Neural cell (in vitro differentiated cells): ENCODE results near the gene MEF2D. TPM values are rescaled to one million over a fixed set of nuclear protein-coding genes. Genes with fewer than 3 reads are reported as not detected.

ENCODE experiments used
- H2AFZ ChIP-seq: fragments of 200-600, 300-800 bp; sonication (generic), shearing (Covaris generic); 2 replicates; pipeline ENCODE4 v1.6.0; 2014; ENCODE audit warnings: low read depth, mild to moderate bottlenecking, antibody characterized with exemption, low read length, moderate library complexity
- H3F3A ChIP-seq: fragments of 200-600 bp; shearing (Covaris generic); 2 replicates; pipeline ENCODE4 v1.6.1; 2016; ENCODE audit warnings: mild to moderate bottlenecking, moderate library complexity, mixed read lengths, antibody characterized with exemption, low read length; ENCODE audit not compliant: insufficient read depth, poor library complexity, severe bottlenecking
- H3K27ac ChIP-seq: fragments of 200-600, 300-800 bp; sonication (generic), shearing (Covaris generic); 2 replicates; pipeline ENCODE4 v1.5.1; 2014; ENCODE audit warnings: mild to moderate bottlenecking, low read length, moderate library complexity
- H3K27me3 ChIP-seq: fragments of 300-800, 200-600 bp; sonication (generic), shearing (Covaris generic); 2 replicates; pipeline ENCODE4 v1.6.0; 2014; ENCODE audit warnings: mild to moderate bottlenecking, low read depth, low read length, moderate library complexity; ENCODE audit not compliant: insufficient read depth
- H3K36me3 ChIP-seq: fragments of 300-800, 200-600 bp; sonication (generic), shearing (Covaris generic); 2 replicates; pipeline ENCODE4 v1.5.1; 2014; ENCODE audit warnings: mild to moderate bottlenecking, antibody characterized with exemption, low read length, moderate library complexity; ENCODE audit not compliant: insufficient read depth
- H3K4me2 ChIP-seq: fragments of 300-800, 200-600 bp; sonication (generic), shearing (Covaris generic); 2 replicates; pipeline ENCODE4 v1.6.0; 2014; ENCODE audit warnings: mild to moderate bottlenecking, low read length
- H3K4me3 ChIP-seq: fragments of 300-800, 200-600 bp; sonication (generic), shearing (Covaris generic); 2 replicates; pipeline ENCODE4 v1.5.1; 2014; ENCODE audit warnings: mild to moderate bottlenecking, low read length, moderate library complexity
- H3K79me2 ChIP-seq: fragments of 200-600 bp; shearing (Covaris generic); replicated peaks from 2 replicates; pipeline ENCODE4 v1.6.0; 2014; ENCODE audit warnings: mild to moderate bottlenecking, low read length, moderate library complexity; ENCODE audit not compliant: insufficient read depth
- H3K9ac ChIP-seq: fragments of 300-800, 200-600 bp; sonication (generic), shearing (Covaris generic); 2 replicates; pipeline ENCODE4 v1.6.1; 2016; ENCODE audit warnings: mild to moderate bottlenecking, low read length, mixed read lengths
- H3K9me2 ChIP-seq: fragments of 200-600 bp; shearing (Covaris generic); 2 replicates; pipeline ENCODE4 v1.6.1; 2016; ENCODE audit warnings: mild to moderate bottlenecking, low read length, mixed read lengths; ENCODE audit not compliant: insufficient read depth
- H3K9me3 ChIP-seq: fragments of 200-600, 300-800 bp; sonication (generic), shearing (Covaris generic); 2 replicates; pipeline ENCODE4 v1.6.1; 2016; ENCODE audit warnings: mild to moderate bottlenecking, mixed run types, low read length, moderate library complexity, mixed read lengths
- H4K20me1 ChIP-seq: fragments of 200-600 bp; shearing (Covaris generic); 2 replicates; pipeline ENCODE4 v1.6.1; 2016; ENCODE audit warnings: mild to moderate bottlenecking, mixed run types; ENCODE audit not compliant: insufficient read depth
- EP300 ChIP-seq: fragments of 450-650 bp; conservative IDR thresholded peaks from 2 replicates; pipeline ENCODE4 v1.6.1; 2014; ENCODE audit warnings: antibody characterized with exemption, mild to moderate bottlenecking, moderate library complexity; ENCODE audit not compliant: poor library complexity, severe bottlenecking
- EZH2 ChIP-seq: fragments of 200-600, 300-800 bp; shearing (Covaris generic), sonication (generic); IDR thresholded peaks from 2 replicates; pipeline ENCODE4 v1.6.1; 2014; ENCODE audit warnings: antibody characterized with exemption, low read length, borderline replicate concordance, mild to moderate bottlenecking; ENCODE audit not compliant: insufficient read depth, poor library complexity, severe bottlenecking
- MXI1 ChIP-seq: fragments of 450-650 bp; conservative IDR thresholded peaks from 2 replicates; pipeline ENCODE4 v1.6.1; 2014; ENCODE audit warnings: antibody characterized with exemption, mild to moderate bottlenecking; ENCODE audit not compliant: poor library complexity, severe bottlenecking
- POLR2AphosphoS5 ChIP-seq: IDR thresholded peaks from 2 replicates; pipeline ENCODE4 v1.6.1; 2012
- RAD21 ChIP-seq: fragments of 450-650 bp; conservative IDR thresholded peaks from 2 replicates; pipeline ENCODE4 v1.6.1; 2014; ENCODE audit warnings: antibody characterized with exemption, mild to moderate bottlenecking, moderate library complexity
- SMC3 ChIP-seq: fragments of 450-650 bp; conservative IDR thresholded peaks from 2 replicates; pipeline ENCODE4 v1.6.1; 2014; ENCODE audit warnings: antibody characterized with exemption, mild to moderate bottlenecking, moderate library complexity; ENCODE audit not compliant: poor library complexity
- TAF1 ChIP-seq: IDR thresholded peaks from 2 replicates; pipeline ENCODE4 v1.6.1; 2012; ENCODE audit warnings: low read depth
- polyA plus RNA-seq: library from polyadenylated mRNA; depleted of rRNA; stranded (reverse); fragments of >200 nt; gene quantifications from 2 replicates; pipeline ENCODE4 v1.2.3, GENCODE V29; 2014
- TF ChIP-seq, protein P1 (sequence below): IDR thresholded peaks from 2 replicates; pipeline ENCODE4 v1.6.1; 2012; ENCODE audit warnings: borderline replicate concordance
- TF ChIP-seq, protein P2 (sequence below): fragments of 450-650 bp; IDR thresholded peaks from 2 replicates; pipeline ENCODE4 v1.5.1; 2014; ENCODE audit warnings: antibody characterized with exemption, mild to moderate bottlenecking, moderate library complexity; ENCODE audit not compliant: poor library complexity, severe bottlenecking

MEF2D gene
- polyA plus RNA-seq, 1 donor from 2014 or later: 4.7 TPM

DNA sequence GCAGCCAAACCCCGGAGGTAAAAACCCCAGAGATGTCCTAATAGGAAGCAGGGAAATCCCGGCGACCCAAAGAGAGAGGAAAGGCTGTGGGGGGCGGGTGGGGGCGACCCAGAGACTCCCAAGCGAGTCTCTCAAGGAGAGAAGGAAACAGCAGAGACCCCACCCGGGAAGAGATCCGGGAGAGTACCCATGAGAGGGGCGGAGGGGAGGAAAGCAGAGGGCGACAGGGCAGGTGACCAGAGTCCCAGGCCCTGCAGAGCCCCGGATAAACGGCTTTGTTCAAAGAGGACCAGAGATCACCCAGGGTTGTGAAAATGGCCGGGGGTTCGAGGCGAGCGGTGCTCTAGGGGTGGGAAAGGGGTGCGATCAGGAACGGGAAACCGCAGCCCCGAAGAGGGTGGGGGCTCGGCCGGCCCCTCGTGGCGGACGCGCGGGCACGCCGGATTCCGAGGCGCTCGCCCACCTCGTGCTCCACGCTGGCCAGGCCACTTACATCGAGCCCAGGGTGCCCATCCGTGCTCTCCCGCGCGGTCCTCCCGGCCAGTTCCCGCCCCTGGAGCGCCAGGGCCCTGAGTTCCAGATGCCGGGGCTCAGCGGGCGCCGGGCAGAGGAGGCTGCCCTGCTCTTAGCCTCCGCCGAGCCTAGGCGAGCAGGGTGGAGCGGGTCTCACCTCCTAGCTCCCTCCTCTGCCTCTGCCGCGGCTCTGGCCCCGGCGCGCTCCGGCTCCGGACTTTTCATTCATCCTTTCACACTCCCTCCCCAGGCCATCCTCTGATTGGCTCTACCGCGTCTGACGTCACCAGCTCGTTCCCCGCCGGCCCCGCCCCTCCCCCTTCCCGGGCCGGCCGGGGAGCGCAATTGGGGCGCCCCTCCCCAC lies 79.3 kb downstream of the MEF2D start:
- H2AFZ ChIP-seq: peak overlapping the region; percentile 6
- H3K4me3 ChIP-seq: peak overlapping the region; percentile 77
- peak overlapping the region; percentile 44 for H3K9ac ChIP-seq
- H3K79me2 ChIP-seq: no peaks in the 10 kb centered on the region
- peak overlapping the region; percentile 43 for H3K4me2 ChIP-seq
- H4K20me1 ChIP-seq: no peaks in the 10 kb centered on the region
- TF ChIP-seq EZH2: peak; percentile 18
- TF ChIP-seq EP300: peak; percentile 20
- TF ChIP-seq MXI1: no peak
- TF ChIP-seq POLR2AphosphoS5: peak; percentile 31
- no peak for TF ChIP-seq RAD21
- TF ChIP-seq, protein P1, sequence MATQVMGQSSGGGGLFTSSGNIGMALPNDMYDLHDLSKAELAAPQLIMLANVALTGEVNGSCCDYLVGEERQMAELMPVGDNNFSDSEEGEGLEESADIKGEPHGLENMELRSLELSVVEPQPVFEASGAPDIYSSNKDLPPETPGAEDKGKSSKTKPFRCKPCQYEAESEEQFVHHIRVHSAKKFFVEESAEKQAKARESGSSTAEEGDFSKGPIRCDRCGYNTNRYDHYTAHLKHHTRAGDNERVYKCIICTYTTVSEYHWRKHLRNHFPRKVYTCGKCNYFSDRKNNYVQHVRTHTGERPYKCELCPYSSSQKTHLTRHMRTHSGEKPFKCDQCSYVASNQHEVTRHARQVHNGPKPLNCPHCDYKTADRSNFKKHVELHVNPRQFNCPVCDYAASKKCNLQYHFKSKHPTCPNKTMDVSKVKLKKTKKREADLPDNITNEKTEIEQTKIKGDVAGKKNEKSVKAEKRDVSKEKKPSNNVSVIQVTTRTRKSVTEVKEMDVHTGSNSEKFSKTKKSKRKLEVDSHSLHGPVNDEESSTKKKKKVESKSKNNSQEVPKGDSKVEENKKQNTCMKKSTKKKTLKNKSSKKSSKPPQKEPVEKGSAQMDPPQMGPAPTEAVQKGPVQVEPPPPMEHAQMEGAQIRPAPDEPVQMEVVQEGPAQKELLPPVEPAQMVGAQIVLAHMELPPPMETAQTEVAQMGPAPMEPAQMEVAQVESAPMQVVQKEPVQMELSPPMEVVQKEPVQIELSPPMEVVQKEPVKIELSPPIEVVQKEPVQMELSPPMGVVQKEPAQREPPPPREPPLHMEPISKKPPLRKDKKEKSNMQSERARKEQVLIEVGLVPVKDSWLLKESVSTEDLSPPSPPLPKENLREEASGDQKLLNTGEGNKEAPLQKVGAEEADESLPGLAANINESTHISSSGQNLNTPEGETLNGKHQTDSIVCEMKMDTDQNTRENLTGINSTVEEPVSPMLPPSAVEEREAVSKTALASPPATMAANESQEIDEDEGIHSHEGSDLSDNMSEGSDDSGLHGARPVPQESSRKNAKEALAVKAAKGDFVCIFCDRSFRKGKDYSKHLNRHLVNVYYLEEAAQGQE: no peak
- TF ChIP-seq TAF1: no peak
- no peak for TF ChIP-seq SMC3
- TF ChIP-seq, protein P2, sequence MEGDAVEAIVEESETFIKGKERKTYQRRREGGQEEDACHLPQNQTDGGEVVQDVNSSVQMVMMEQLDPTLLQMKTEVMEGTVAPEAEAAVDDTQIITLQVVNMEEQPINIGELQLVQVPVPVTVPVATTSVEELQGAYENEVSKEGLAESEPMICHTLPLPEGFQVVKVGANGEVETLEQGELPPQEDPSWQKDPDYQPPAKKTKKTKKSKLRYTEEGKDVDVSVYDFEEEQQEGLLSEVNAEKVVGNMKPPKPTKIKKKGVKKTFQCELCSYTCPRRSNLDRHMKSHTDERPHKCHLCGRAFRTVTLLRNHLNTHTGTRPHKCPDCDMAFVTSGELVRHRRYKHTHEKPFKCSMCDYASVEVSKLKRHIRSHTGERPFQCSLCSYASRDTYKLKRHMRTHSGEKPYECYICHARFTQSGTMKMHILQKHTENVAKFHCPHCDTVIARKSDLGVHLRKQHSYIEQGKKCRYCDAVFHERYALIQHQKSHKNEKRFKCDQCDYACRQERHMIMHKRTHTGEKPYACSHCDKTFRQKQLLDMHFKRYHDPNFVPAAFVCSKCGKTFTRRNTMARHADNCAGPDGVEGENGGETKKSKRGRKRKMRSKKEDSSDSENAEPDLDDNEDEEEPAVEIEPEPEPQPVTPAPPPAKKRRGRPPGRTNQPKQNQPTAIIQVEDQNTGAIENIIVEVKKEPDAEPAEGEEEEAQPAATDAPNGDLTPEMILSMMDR: no peak
- H3K27ac ChIP-seq: no peak overlapping the region
- no peaks in the 10 kb centered on the region for H3K9me3 ChIP-seq
- no peaks in the 10 kb centered on the region for H3F3A ChIP-seq
- H3K36me3 ChIP-seq: no peaks in the 10 kb centered on the region
- peaks cover 100% of the 10 kb centered on the region for H3K27me3 ChIP-seq
- H3K9me2 ChIP-seq: no peaks in the 10 kb centered on the region

DNA sequence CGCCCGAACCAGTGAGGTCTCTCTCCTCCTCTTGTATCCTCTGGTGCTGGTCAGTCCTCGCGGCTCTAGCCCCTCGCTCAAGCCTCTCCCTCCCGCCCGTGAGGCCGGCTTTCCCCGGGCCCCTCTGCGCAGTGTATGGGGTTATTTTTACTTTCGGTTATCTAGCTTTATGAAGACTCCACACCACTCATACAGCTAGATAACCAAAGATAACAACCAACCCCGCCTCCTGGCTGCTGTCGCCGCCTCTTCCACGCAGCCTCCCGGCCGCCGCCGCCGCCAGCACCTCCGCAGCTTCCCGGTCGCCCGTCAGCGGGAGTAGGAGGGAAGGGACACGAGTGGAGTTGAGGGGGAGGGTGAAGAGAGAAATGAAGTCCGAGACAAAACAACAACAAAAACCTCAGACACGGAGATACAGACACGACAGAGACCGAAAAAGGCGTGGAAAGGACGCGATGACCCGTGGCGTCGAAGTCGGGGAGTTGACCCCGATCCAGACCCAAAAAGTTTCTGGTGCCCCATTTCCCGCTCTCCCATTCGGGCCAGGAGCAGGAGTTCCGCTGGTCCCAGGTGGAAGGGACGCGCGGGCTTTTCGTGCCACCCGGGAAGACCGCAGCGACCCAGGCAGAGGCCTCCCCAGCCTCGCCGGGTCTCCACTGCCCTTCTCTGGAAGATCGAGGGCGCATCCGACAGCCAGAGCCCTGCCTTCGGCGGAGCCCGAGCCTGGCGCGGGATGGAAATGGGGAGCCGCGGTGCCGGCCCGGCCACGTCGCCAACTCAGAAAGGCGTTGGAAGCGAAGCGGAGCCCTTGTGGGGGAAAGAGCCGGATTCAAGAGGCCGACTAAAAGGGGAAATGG lies 80.1 kb downstream of the MEF2D start:
- H3K9ac ChIP-seq: peak overlapping the region; percentile 44
- no peaks in the 10 kb centered on the region for H3K9me3 ChIP-seq
- no peaks in the 10 kb centered on the region for H4K20me1 ChIP-seq
- no peaks in the 10 kb centered on the region for H3K36me3 ChIP-seq
- no peaks in the 10 kb centered on the region for H3K9me2 ChIP-seq
- no peak overlapping the region for H3K4me2 ChIP-seq
- H3K27ac ChIP-seq: no peak overlapping the region
- H3K79me2 ChIP-seq: no peaks in the 10 kb centered on the region
- TF ChIP-seq SMC3 (no peak), EZH2 (peak; percentile 75), MXI1 (no peak)
- peaks cover 100% of the 10 kb centered on the region for H3K27me3 ChIP-seq
- H3F3A ChIP-seq: no peaks in the 10 kb centered on the region
- no peak overlapping the region for H2AFZ ChIP-seq
- peak overlapping the region; percentile 77 for H3K4me3 ChIP-seq
